SK-N-SH (cell line): Measurements from ENCODE around the gene ASIC3. TPM values are rescaled to one million over a fixed set of nuclear protein-coding genes. Genes with fewer than 3 reads are reported as not detected.

Experiments used
- CTCF ChIA-PET: fragments of 300-600, 350-600 bp; formaldehyde crosslinking; extraction: SDS; loops from one replicate; lab custom pipeline; 2021; lab: Yijun Ruan, JAX
- POLR2A ChIA-PET: fragments of 350-600 bp; sonication (Branson Sonifier 250); formaldehyde crosslinking; extraction: SDS; loops from one replicate; lab custom pipeline; 2020; ENCODE audit warnings: antibody characterized with exemption, inconsistent platforms; lab: Yijun Ruan, JAX
- DNase-seq: peaks from one replicate; pipeline ENCODE4 v3.0.0; 2012
- H2AFZ ChIP-seq: fragments of 200-600 bp; sonication (generic); 2 replicates; pipeline ENCODE4 v1.8.1; 2016; ENCODE audit warnings: antibody characterized with exemption, mild to moderate bottlenecking, low read depth
- H3F3A ChIP-seq: fragments of 200-600 bp; sonication (generic); replicated peaks from 2 replicates; pipeline ENCODE3; 2016; ENCODE audit warnings: antibody characterized with exemption, mild to moderate bottlenecking; ENCODE audit not compliant: insufficient read depth
- H3K27ac ChIP-seq, 2 experiments: fragments of 200-500 bp in 1 of 2; fragments of 200-600 bp in 1 of 2; sonication (Bioruptor generic) in 1 of 2; sonication (generic), shearing (Covaris generic) in 1 of 2; 2 replicates each; pipeline versions ENCODE4 v1.5.1 to v1.6.1; 2014 to 2016; ENCODE audit warnings: low read depth in 2 of 2, inconsistent platforms in 1 of 2, low read length in 1 of 2, mild to moderate bottlenecking in 1 of 2, mixed read lengths in 1 of 2
- H3K27me3 ChIP-seq: fragments of 200-600 bp; sonication (generic), shearing (Covaris generic); 2 replicates; pipeline ENCODE4 v1.6.1; 2016; ENCODE audit warnings: mixed run types; ENCODE audit not compliant: insufficient read depth
- H3K36me3 ChIP-seq, 2 experiments: fragments of 200-500 bp in 1 of 2; fragments of 200-600 bp in 1 of 2; sonication (Bioruptor generic) in 1 of 2; sonication (generic) in 1 of 2; replicated peaks in 1 of 2; 2 replicates each; pipeline versions ENCODE3 to v1.5.1; 2014 to 2016; ENCODE audit warnings: low read length in 1 of 2, mild to moderate bottlenecking in 1 of 2; ENCODE audit not compliant: insufficient read depth in 2 of 2, control insufficient read depth in 1 of 2
- H3K4me1 ChIP-seq, 2 experiments: fragments of 200-500 bp in 1 of 2; fragments of 200-600 bp in 1 of 2; sonication (Bioruptor generic) in 1 of 2; sonication (generic), shearing (Covaris generic) in 1 of 2; 2 replicates each; pipeline versions ENCODE4 v1.5.1 to v1.6.1; 2014 to 2016; ENCODE audit warnings: low read depth in 1 of 2, low read length in 1 of 2, mixed run types in 1 of 2; ENCODE audit not compliant: insufficient read depth in 2 of 2, control insufficient read depth in 1 of 2
- H3K4me2 ChIP-seq: fragments of 200-600 bp; sonication (generic), shearing (Covaris generic); 2 replicates; pipeline ENCODE4 v1.6.1; 2017; ENCODE audit warnings: mixed run types
- H3K4me3 ChIP-seq, 2 experiments: fragments of 200-500 bp in 1 of 2; fragments of 200-600 bp in 1 of 2; sonication (Bioruptor generic) in 1 of 2; sonication (generic), shearing (Covaris generic) in 1 of 2; 2 replicates each; pipeline versions ENCODE4 v1.5.1 to v1.8.1; 2014 to 2016; ENCODE audit warnings: low read depth in 2 of 2, inconsistent platforms in 1 of 2, low read length in 1 of 2, mild to moderate bottlenecking in 1 of 2, mixed read lengths in 1 of 2, moderate library complexity in 1 of 2
- H3K79me2 ChIP-seq: fragments of 200-600 bp; sonication (generic); 2 replicates; pipeline ENCODE4 v1.8.1; 2017; ENCODE audit warnings: mild to moderate bottlenecking; ENCODE audit not compliant: insufficient read depth
- H3K9ac ChIP-seq: fragments of 200-600 bp; sonication (generic); 2 replicates; pipeline ENCODE4 v1.6.1; 2017; ENCODE audit warnings: mixed run types
- H3K9me2 ChIP-seq: fragments of 200-600 bp; sonication (generic); 2 replicates; pipeline ENCODE4 v1.6.1; 2017; ENCODE audit warnings: mixed run types
- H3K9me3 ChIP-seq: fragments of 200-600 bp; sonication (generic); 2 replicates; pipeline ENCODE4 v1.6.1; 2017; ENCODE audit warnings: mixed run types, mild to moderate bottlenecking, moderate library complexity
- H4K20me1 ChIP-seq: fragments of 200-600 bp; sonication (generic); 2 replicates; pipeline ENCODE4 v1.6.1; 2017; ENCODE audit warnings: mild to moderate bottlenecking, mixed run types; ENCODE audit not compliant: insufficient read depth
- EP300 ChIP-seq, 2 experiments: IDR thresholded peaks; 2 replicates each; pipeline versions ENCODE4 v1.4.0 to v1.6.1; 2012; ENCODE audit warnings: borderline replicate concordance in 1 of 2, low read depth in 1 of 2, low read length in 1 of 2
- FOSL2 ChIP-seq: IDR thresholded peaks from 2 replicates; pipeline ENCODE4 v1.4.0; 2012; ENCODE audit warnings: low read depth, mild to moderate bottlenecking, moderate library complexity, borderline replicate concordance
- FOXJ3 ChIP-seq: sonication (generic); formaldehyde crosslinking; IDR thresholded peaks from 2 replicates; pipeline ENCODE4 v1.5.1; 2020; ENCODE audit warnings: mild to moderate bottlenecking, missing genetic modification reagents
- FOXM1 ChIP-seq: IDR thresholded peaks from 2 replicates; pipeline ENCODE4 v1.4.0; 2012; ENCODE audit warnings: low read depth, mild to moderate bottlenecking
- GABPA ChIP-seq: IDR thresholded peaks from 2 replicates; pipeline ENCODE4 v1.4.0; 2012; ENCODE audit warnings: low read depth, mild to moderate bottlenecking
- MAX ChIP-seq: IDR thresholded peaks from 2 replicates; pipeline ENCODE4 v1.4.0; 2012; ENCODE audit warnings: low read depth
- MXI1 ChIP-seq: IDR thresholded peaks from 2 replicates; pipeline ENCODE4 v1.6.1; 2012; ENCODE audit warnings: mild to moderate bottlenecking, low read depth, low read length, improper control_type of control experiment
- NFIC ChIP-seq: IDR thresholded peaks from 2 replicates; pipeline ENCODE4 v1.4.0; 2012; ENCODE audit warnings: borderline replicate concordance
- PBX3 ChIP-seq: IDR thresholded peaks from 2 replicates; pipeline ENCODE4; 2012
- POLR2AphosphoS5 ChIP-seq: IDR thresholded peaks from 2 replicates; pipeline ENCODE4 v1.6.1; 2012; ENCODE audit warnings: low read depth, low read length
- RCOR1 ChIP-seq: fragments of 150-350 bp; IDR thresholded peaks from 2 replicates; pipeline ENCODE4 v1.6.1; 2017; ENCODE audit warnings: antibody characterized with exemption, low read length
- SMC3 ChIP-seq: IDR thresholded peaks from 2 replicates; pipeline ENCODE4 v1.6.1; 2012; ENCODE audit warnings: low read depth, low read length, improper control_type of control experiment
- TAF1 ChIP-seq: IDR thresholded peaks from 2 replicates; pipeline ENCODE4 v1.6.1; 2012; ENCODE audit warnings: low read depth, mild to moderate bottlenecking, low read length, moderate library complexity, borderline replicate concordance
- USF1 ChIP-seq: IDR thresholded peaks from 2 replicates; pipeline ENCODE4 v1.4.0; 2012; ENCODE audit warnings: low read depth, borderline replicate concordance
- YY1 ChIP-seq: IDR thresholded peaks from 2 replicates; pipeline ENCODE4 v1.4.0; 2012; ENCODE audit warnings: low read depth, mild to moderate bottlenecking
- WGBS: methylation state at CpG from one replicate; pipeline ENCODE4 v1.1.6; 2017; ENCODE audit warnings: low lambda C conversion rate; 5-methylcytosine and 5-hydroxymethylcytosine counted together
- polyA plus RNA-seq, 3 experiments: library from polyadenylated mRNA; depleted of rRNA; stranded (reverse); fragments of >200 nt; gene quantifications; 2 replicates each; pipeline ENCODE4 v1.2.3, GENCODE V29; 2012
- TF ChIP-seq, protein P1 (sequence below): IDR thresholded peaks from 2 replicates; pipeline ENCODE4 v1.4.0; 2012; ENCODE audit warnings: low read depth, borderline replicate concordance

ASIC3 gene
- polyA plus RNA-seq, 1 of the 3 experiments (the other 2 are of a cell fraction) = 4.5 TPM

- no peaks in the 10 kb centered on the region for H3K79me2 ChIP-seq
- TF ChIP-seq GABPA (no peak), TAF1 (no peak), MAX (no peak), FOXJ3 (no peak), NFIC (no peak), SMC3 (no peak), PBX3 (no peak), FOXM1 (no peak), EP300 (IDR thresholded peaks at IDR 0.05; ENCODE audit: borderline replicate concordance in 1 of 2, low read depth in 1 of 2, low read length in 1 of 2) (no peak), MXI1 (no peak), RCOR1 (no peak), USF1 (no peak), POLR2AphosphoS5 (no peak), YY1 (no peak), FOSL2 (no peak)
- TF ChIP-seq, protein P1, sequence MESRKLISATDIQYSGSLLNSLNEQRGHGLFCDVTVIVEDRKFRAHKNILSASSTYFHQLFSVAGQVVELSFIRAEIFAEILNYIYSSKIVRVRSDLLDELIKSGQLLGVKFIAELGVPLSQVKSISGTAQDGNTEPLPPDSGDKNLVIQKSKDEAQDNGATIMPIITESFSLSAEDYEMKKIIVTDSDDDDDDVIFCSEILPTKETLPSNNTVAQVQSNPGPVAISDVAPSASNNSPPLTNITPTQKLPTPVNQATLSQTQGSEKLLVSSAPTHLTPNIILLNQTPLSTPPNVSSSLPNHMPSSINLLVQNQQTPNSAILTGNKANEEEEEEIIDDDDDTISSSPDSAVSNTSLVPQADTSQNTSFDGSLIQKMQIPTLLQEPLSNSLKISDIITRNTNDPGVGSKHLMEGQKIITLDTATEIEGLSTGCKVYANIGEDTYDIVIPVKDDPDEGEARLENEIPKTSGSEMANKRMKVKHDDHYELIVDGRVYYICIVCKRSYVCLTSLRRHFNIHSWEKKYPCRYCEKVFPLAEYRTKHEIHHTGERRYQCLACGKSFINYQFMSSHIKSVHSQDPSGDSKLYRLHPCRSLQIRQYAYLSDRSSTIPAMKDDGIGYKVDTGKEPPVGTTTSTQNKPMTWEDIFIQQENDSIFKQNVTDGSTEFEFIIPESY = no peak
- no peaks in the 10 kb centered on the region for H3K9me2 ChIP-seq
- H3K4me2 ChIP-seq = no peak overlapping the region
- no peaks in the 10 kb centered on the region for H3K9me3 ChIP-seq
- no peak overlapping the region for H3K4me3 ChIP-seq
- no peak for DNase-seq
- H3K27me3 ChIP-seq = 0 out of 2 replicates have a peak, but pooled peaks cover 5% of the 10 kb centered on the region
- no peak overlapping the region for H2AFZ ChIP-seq
- no peaks in the 10 kb centered on the region for H3K4me1 ChIP-seq
- CTCF ChIA-PET = interaction anchor here (1.0 to 10.7 kb wide), 6 partner anchors 9 to 103 kb away, joined by 3 to 107 read pairs (median 9); partner anchors contain the start of gene ATG9B
- no peaks in the 10 kb centered on the region for H3K36me3 ChIP-seq
- H3F3A ChIP-seq = no peaks in the 10 kb centered on the region
- H3K27ac ChIP-seq = no peak overlapping the region
- H3K9ac ChIP-seq = no peak overlapping the region
- POLR2A ChIA-PET = no interaction called here
- no peaks in the 10 kb centered on the region for H4K20me1 ChIP-seq
- WGBS = 89% methylated on average over 16 of the region's 16 CpGs
These were observed 46.8 kb upstream of the ASIC3 start for GRCh38 chr7:151001546-151001945.
